HEK293T (cell line): ENCODE measurements around the gene ZNF445.
"Not testable (repeated sequence)": the region's sequence is repeated elsewhere in the genome, so short reads cannot be mapped to it uniquely, and the experiment has no call there.

Experiments
- CTCF ChIA-PET: fragments of 350-600 bp; formaldehyde crosslinking; extraction: SDS; loops from one replicate; lab custom pipeline; 2021; ENCODE audit warnings: antibody characterized with exemption, inconsistent platforms; lab: Yijun Ruan, JAX
- POLR2A ChIA-PET: fragments of 350-600 bp; formaldehyde crosslinking; extraction: SDS; loops from one replicate; lab custom pipeline; 2020; ENCODE audit warnings: antibody characterized with exemption, inconsistent platforms; lab: Yijun Ruan, JAX
- DNase-seq: peaks from one replicate; pipeline ENCODE4 v3.0.0; 2012; ENCODE audit warnings: mixed read lengths; ENCODE audit errors: extremely low spot score
- ARNT ChIP-seq: fragments of 450-650 bp; IDR thresholded peaks from 2 replicates; pipeline ENCODE4 v1.6.1; 2017; ENCODE audit warnings: mild to moderate bottlenecking
- BHLHE40 ChIP-seq: fragments of 450-650 bp; IDR thresholded peaks from 2 replicates; pipeline ENCODE4 v1.6.1; 2016; ENCODE audit warnings: mild to moderate bottlenecking, moderate library complexity, borderline replicate concordance
- CTBP1 ChIP-seq: fragments of 450-650 bp; IDR thresholded peaks from 2 replicates; pipeline ENCODE4 v1.6.1; 2016; ENCODE audit warnings: borderline replicate concordance
- ELF4 ChIP-seq: fragments of 450-650 bp; IDR thresholded peaks from 2 replicates; pipeline ENCODE4 v1.6.1; 2017; ENCODE audit warnings: antibody characterized with exemption
- FOXA1 ChIP-seq: fragments of 450-650 bp; IDR thresholded peaks from 2 replicates; pipeline ENCODE4 v1.6.1; 2016; ENCODE audit warnings: mild to moderate bottlenecking
- FOXK2 ChIP-seq: fragments of 450-650 bp; IDR thresholded peaks from 2 replicates; pipeline ENCODE4 v1.6.1; 2016; ENCODE audit warnings: mild to moderate bottlenecking
- FOXM1 ChIP-seq: fragments of 450-650 bp; IDR thresholded peaks from 2 replicates; pipeline ENCODE4 v1.6.1; 2017; ENCODE audit warnings: mild to moderate bottlenecking, borderline replicate concordance
- HDGF ChIP-seq: fragments of 450-650 bp; IDR thresholded peaks from 2 replicates; pipeline ENCODE4 v1.6.1; 2017; ENCODE audit warnings: antibody characterized with exemption, borderline replicate concordance
- L3MBTL2 ChIP-seq: fragments of 450-650 bp; conservative IDR thresholded peaks from 2 replicates; pipeline ENCODE4 v1.6.1; 2016; ENCODE audit warnings: mild to moderate bottlenecking
- LEF1 ChIP-seq: fragments of 450-650 bp; IDR thresholded peaks from 2 replicates; pipeline ENCODE4 v1.6.1; 2017; ENCODE audit warnings: mild to moderate bottlenecking, borderline replicate concordance
- NFRKB ChIP-seq: fragments of 450-650 bp; IDR thresholded peaks from 2 replicates; pipeline ENCODE4 v1.6.1; 2016; ENCODE audit warnings: mild to moderate bottlenecking, moderate library complexity
- PKNOX1 ChIP-seq: fragments of 450-650 bp; IDR thresholded peaks from 2 replicates; pipeline ENCODE4 v1.6.1; 2016
- SP1 ChIP-seq: fragments of 450-650 bp; IDR thresholded peaks from 2 replicates; pipeline ENCODE4 v1.6.1; 2017
- SUZ12 ChIP-seq: fragments of 450-650 bp; IDR thresholded peaks from 2 replicates; pipeline ENCODE4 v1.6.1; 2016; ENCODE audit warnings: mild to moderate bottlenecking
- TARDBP ChIP-seq: fragments of 450-650 bp; IDR thresholded peaks from 2 replicates; pipeline ENCODE4 v1.6.1; 2016
- ZNF384 ChIP-seq: fragments of 450-650 bp; IDR thresholded peaks from 2 replicates; pipeline ENCODE4 v1.6.1; 2016

Gene ZNF445

GRCh38 chr3:44470430-44470829 lies 7.0 kb downstream of the ZNF445 start:
- DNase-seq = no peak
- no peak for TF ChIP-seq ARNT
- no peak for TF ChIP-seq TARDBP
- no peak for TF ChIP-seq BHLHE40
- TF ChIP-seq LEF1 = no peak
- no peak for TF ChIP-seq L3MBTL2
- TF ChIP-seq SP1 = no peak
- no peak for TF ChIP-seq FOXA1
- TF ChIP-seq HDGF = no peak
- TF ChIP-seq ELF4 = no peak
- TF ChIP-seq NFRKB = no peak
- TF ChIP-seq CTBP1 = no peak
- TF ChIP-seq FOXM1 = no peak
- no peak for TF ChIP-seq PKNOX1
- TF ChIP-seq FOXK2 = no peak
- no peak for TF ChIP-seq SUZ12
- TF ChIP-seq ZNF384 = no peak
- ChIA-PET CTCF (no interaction called here), POLR2A (no interaction called here)

GRCh38 chr3:44469914-44470313 lies 7.6 kb downstream of the ZNF445 start:
- CTCF ChIA-PET = no interaction called here
- POLR2A ChIA-PET = no interaction called here
- no peak for DNase-seq
- no peak for TF ChIP-seq NFRKB
- TF ChIP-seq FOXM1 = no peak
- no peak for TF ChIP-seq ELF4
- no peak for TF ChIP-seq FOXA1
- no peak for TF ChIP-seq CTBP1
- no peak for TF ChIP-seq HDGF
- no peak for TF ChIP-seq FOXK2
- TF ChIP-seq PKNOX1 = no peak
- TF ChIP-seq ARNT = no peak
- no peak for TF ChIP-seq TARDBP
- TF ChIP-seq BHLHE40 = no peak
- TF ChIP-seq L3MBTL2 = no peak

- TF ChIP-seq SP1 (no peak), LEF1 (no peak), HDGF (no peak), TARDBP (no peak), ARNT (no peak), FOXA1 (no peak), FOXM1 (no peak), ELF4 (no peak), FOXK2 (no peak), NFRKB (no peak), BHLHE40 (no peak), ZNF384 (no peak), L3MBTL2 (no peak), PKNOX1 (no peak)
- POLR2A ChIA-PET = no interaction called here
- CTCF ChIA-PET = no interaction called here
- DNase-seq = no peak
These were observed 8.6 kb downstream of the ZNF445 start for GRCh38 chr3:44468572-44469520.

GRCh38 chr3:44468099-44468537 lies 9.4 kb downstream of the ZNF445 start:
- DNase-seq, CTCF ChIA-PET, POLR2A ChIA-PET: not testable (repeated sequence)

- no peak for DNase-seq
- TF ChIP-seq ELF4 (no peak), ARNT (no peak), FOXK2 (no peak), SUZ12 (no peak), LEF1 (no peak)
- ChIA-PET POLR2A (no interaction called here), CTCF (no interaction called here)
These were observed 10.2 kb downstream of the ZNF445 start for GRCh38 chr3:44467241-44467640.

GRCh38 chr3:44464920-44465319 lies 12.6 kb downstream of the ZNF445 start:
- DNase-seq, POLR2A ChIA-PET, CTCF ChIA-PET: not testable (repeated sequence)

- ChIA-PET POLR2A (no interaction called here), CTCF (no interaction called here)
- no peak for TF ChIP-seq FOXK2
- no peak for TF ChIP-seq SUZ12
- TF ChIP-seq BHLHE40 = no peak
- no peak for DNase-seq
These were observed 13.0 kb downstream of the ZNF445 start for GRCh38 chr3:44464509-44464908.

- CTCF ChIA-PET, POLR2A ChIA-PET, DNase-seq: not testable (repeated sequence)
These were observed 17.4 kb downstream of the ZNF445 start for GRCh38 chr3:44460050-44460449.
